HCT116 (cell line): ENCODE results near the gene DMKN.

Experiments used
- ATF3 ChIP-seq: IDR thresholded peaks from 2 replicates; pipeline ENCODE4 v1.6.1; 2012
- CTCF ChIP-seq, 3 experiments: fragments of 200-600 bp in 1 of 3; sonication (generic) in 1 of 3; IDR thresholded peaks in 2 of 3; conservative IDR thresholded peaks in 1 of 3; 2 replicates each; pipeline ENCODE4 v1.5.1; 2012 to 2017; ENCODE audit warnings: low read depth in 2 of 3, low read length in 2 of 3, antibody characterized with exemption in 1 of 3, borderline replicate concordance in 1 of 3, control low read depth in 1 of 3, mild to moderate bottlenecking in 1 of 3, mixed read lengths in 1 of 3, mixed run types in 1 of 3, moderate library complexity in 1 of 3; ENCODE audit not compliant: insufficient read depth in 1 of 3
- EGR1 ChIP-seq: IDR thresholded peaks from 2 replicates; pipeline ENCODE4 v1.6.1; 2012; ENCODE audit warnings: low read depth
- EZH2 ChIP-seq: fragments of 200-600 bp; sonication (generic); IDR thresholded peaks from 2 replicates; pipeline ENCODE4 v1.6.1; 2017; ENCODE audit warnings: antibody characterized with exemption, mixed run types
- POLR2A ChIP-seq: IDR thresholded peaks from 2 replicates; pipeline ENCODE4 v1.7.0; 2011; ENCODE audit warnings: borderline replicate concordance; ENCODE audit not compliant: insufficient read depth, insufficient read length; ENCODE audit errors: extremely low read depth
- POLR2AphosphoS5 ChIP-seq: IDR thresholded peaks from 2 replicates; pipeline ENCODE4 v1.6.1; 2011; ENCODE audit warnings: mild to moderate bottlenecking, low read depth, low read length, moderate library complexity
- SIN3A ChIP-seq: IDR thresholded peaks from 2 replicates; pipeline ENCODE4 v1.6.1; 2012; ENCODE audit warnings: low read depth
- SP1 ChIP-seq: IDR thresholded peaks from 2 replicates; pipeline ENCODE4 v1.6.1; 2012; ENCODE audit warnings: low read depth
- ZNF274 ChIP-seq: fragments of 200-500 bp; sonication (Bioruptor generic); IDR thresholded peaks from 2 replicates; pipeline ENCODE4 v1.6.1; 2014; ENCODE audit warnings: mild to moderate bottlenecking, low read depth, low read length, inconsistent platforms

- TF ChIP-seq POLR2A (no peak), CTCF (IDR thresholded peaks at IDR 0.05 in 2 of 3, conservative IDR thresholded peaks at IDR 0.05 in 1 of 3; ENCODE audit: borderline replicate concordance in 1 of 3, insufficient read depth in 1 of 3, low read depth in 2 of 3, low read length in 2 of 3) (no peak), ATF3 (no peak), EZH2 (no peak), POLR2AphosphoS5 (no peak), SIN3A (no peak), ZNF274 (no peak), SP1 (no peak), EGR1 (no peak)
These were observed 44.3 kb upstream of the DMKN start for GRCh38 chr19:35557539-35558399.
